Measurements from ENCODE around the gene SV2C.
"Not testable (repeated sequence)": the region's sequence is repeated elsewhere in the genome, so short reads cannot be mapped to it uniquely, and the experiment has no call there.

Gene SV2C

DNA sequence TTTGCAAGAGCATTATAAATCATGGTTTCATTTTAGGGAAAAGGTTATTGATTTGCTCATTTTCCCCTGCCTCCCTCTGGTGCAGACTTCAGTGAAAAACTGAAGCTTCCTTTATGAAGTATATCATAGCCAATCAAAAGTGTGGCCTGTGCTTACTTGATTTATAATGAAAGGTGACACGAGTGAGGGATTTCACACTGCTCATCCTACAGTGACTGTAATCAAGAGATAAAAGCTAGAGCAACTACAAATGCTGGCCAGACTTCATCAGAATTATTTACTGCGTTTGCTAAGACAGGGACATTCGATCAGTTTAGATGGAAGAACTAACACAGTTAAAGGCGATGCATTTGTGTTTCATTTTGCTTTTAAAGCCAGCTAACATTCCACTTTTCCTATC is 151.5 kb downstream of the SV2C start:
- no peak overlapping the region for H3K4me2 ChIP-seq (ENCODE audit: low read depth, low read length, poor library complexity, severe bottlenecking)
- H3K9me2 ChIP-seq (replicated peaks; ENCODE audit: low read depth, low read length), result no peaks in the 10 kb centered on the region
- H3K27me3 ChIP-seq (ENCODE audit: insufficient read depth, low read length, poor library complexity, severe bottlenecking), result no peaks in the 10 kb centered on the region
- H3F3A ChIP-seq (ENCODE audit: low read depth), result no peaks in the 10 kb centered on the region
- TF ChIP-seq CTCF (conservative IDR thresholded peaks at IDR 0.05; ENCODE audit: low read length) (no peak), EZH2phosphoT487 (IDR thresholded peaks at IDR 0.05; ENCODE audit: borderline replicate concordance) (no peak)
- no peak overlapping the region for H3K4me3 ChIP-seq (ENCODE audit: low read length, poor library complexity, severe bottlenecking)
- H3K4me1 ChIP-seq (ENCODE audit: insufficient read depth, low read length, poor library complexity, severe bottlenecking), result no peaks in the 10 kb centered on the region
- H3K9ac ChIP-seq (ENCODE audit: low read depth, low read length, poor library complexity, severe bottlenecking), result no peak overlapping the region
- H3K9me3 ChIP-seq (ENCODE audit: insufficient read depth, low read depth, low read length), result no peaks in the 10 kb centered on the region
- no peaks in the 10 kb centered on the region for H3K79me2 ChIP-seq (ENCODE audit: insufficient read depth, low read length)
- no peak overlapping the region for H2AFZ ChIP-seq (ENCODE audit: low read length)
- H4K20me1 ChIP-seq (ENCODE audit: insufficient read depth, low read length, poor library complexity, severe bottlenecking), result no peaks in the 10 kb centered on the region
- no peaks in the 10 kb centered on the region for H3K36me3 ChIP-seq (ENCODE audit: insufficient read depth, low read length)

DNA sequence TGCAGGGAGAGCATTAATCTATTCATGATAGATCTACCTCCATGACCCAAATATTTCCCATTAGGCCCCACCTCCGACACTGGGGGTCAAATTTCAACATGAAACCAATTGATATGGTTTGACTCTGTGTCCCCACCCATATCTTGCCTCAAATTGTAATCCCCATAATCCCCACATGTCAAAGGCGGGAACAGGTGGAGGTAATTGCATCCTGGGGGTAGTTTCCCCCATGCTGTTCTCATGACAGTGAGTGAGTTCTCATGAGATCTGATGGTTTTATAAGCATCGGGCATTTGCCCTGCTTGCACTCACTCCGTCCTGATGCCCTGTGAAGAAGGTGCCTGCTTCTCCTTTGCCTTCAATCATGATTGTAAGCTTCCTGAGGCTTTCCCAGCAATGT is 153.5 kb downstream of the SV2C start:
- no peak overlapping the region for H3K9ac ChIP-seq (ENCODE audit: low read depth, low read length, poor library complexity, severe bottlenecking)
- no peak overlapping the region for H2AFZ ChIP-seq (ENCODE audit: low read length)
- no peaks in the 10 kb centered on the region for H3K4me1 ChIP-seq (ENCODE audit: insufficient read depth, low read length, poor library complexity, severe bottlenecking)
- no peaks in the 10 kb centered on the region for H4K20me1 ChIP-seq (ENCODE audit: insufficient read depth, low read length, poor library complexity, severe bottlenecking)
- no peaks in the 10 kb centered on the region for H3K9me3 ChIP-seq (ENCODE audit: insufficient read depth, low read depth, low read length)
- H3F3A ChIP-seq (ENCODE audit: low read depth), result no peaks in the 10 kb centered on the region
- no peaks in the 10 kb centered on the region for H3K36me3 ChIP-seq (ENCODE audit: insufficient read depth, low read length)
- TF ChIP-seq EZH2phosphoT487 (IDR thresholded peaks at IDR 0.05; ENCODE audit: borderline replicate concordance) (no peak), CTCF (conservative IDR thresholded peaks at IDR 0.05; ENCODE audit: low read length) (no peak)
- no peaks in the 10 kb centered on the region for H3K9me2 ChIP-seq (replicated peaks; ENCODE audit: low read depth, low read length)
- H3K27me3 ChIP-seq (ENCODE audit: insufficient read depth, low read length, poor library complexity, severe bottlenecking), result no peaks in the 10 kb centered on the region
- no peak overlapping the region for H3K4me2 ChIP-seq (ENCODE audit: low read depth, low read length, poor library complexity, severe bottlenecking)
- no peak overlapping the region for H3K4me3 ChIP-seq (ENCODE audit: low read length, poor library complexity, severe bottlenecking)
- no peaks in the 10 kb centered on the region for H3K79me2 ChIP-seq (ENCODE audit: insufficient read depth, low read length)

DNA sequence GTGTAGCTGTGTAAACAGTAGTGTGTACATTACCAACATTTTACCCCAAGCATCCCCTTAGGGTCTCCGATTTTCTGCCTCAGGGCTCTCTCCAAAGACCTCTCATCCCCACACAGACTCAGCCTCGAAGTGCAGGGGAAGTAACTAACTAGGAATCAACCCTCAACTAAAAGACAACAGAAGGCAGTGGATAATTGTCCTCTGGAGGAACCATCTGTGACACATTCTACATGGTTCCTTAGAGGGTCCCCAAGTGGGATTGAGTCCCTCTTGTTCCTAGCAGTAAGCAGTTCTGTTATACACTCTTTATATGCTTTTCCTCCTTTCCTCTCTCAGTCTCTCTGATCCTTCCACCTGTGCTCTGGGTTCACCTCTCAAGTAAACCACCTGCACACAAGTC is 157.2 kb downstream of the SV2C start:
- no peaks in the 10 kb centered on the region for H3K4me1 ChIP-seq (ENCODE audit: insufficient read depth, low read length, poor library complexity, severe bottlenecking)
- H2AFZ ChIP-seq (ENCODE audit: low read length), result no peak overlapping the region
- H3K9ac ChIP-seq (ENCODE audit: low read depth, low read length, poor library complexity, severe bottlenecking), result no peak overlapping the region
- H3K4me3 ChIP-seq (ENCODE audit: low read length, poor library complexity, severe bottlenecking), result no peak overlapping the region
- H3K4me2 ChIP-seq (ENCODE audit: low read depth, low read length, poor library complexity, severe bottlenecking), result no peak overlapping the region
- H3K79me2 ChIP-seq (ENCODE audit: insufficient read depth, low read length), result no peaks in the 10 kb centered on the region
- no peaks in the 10 kb centered on the region for H4K20me1 ChIP-seq (ENCODE audit: insufficient read depth, low read length, poor library complexity, severe bottlenecking)
- TF ChIP-seq EZH2phosphoT487 (IDR thresholded peaks at IDR 0.05; ENCODE audit: borderline replicate concordance) (no peak), CTCF (conservative IDR thresholded peaks at IDR 0.05; ENCODE audit: low read length) (no peak)
- no peaks in the 10 kb centered on the region for H3K9me2 ChIP-seq (replicated peaks; ENCODE audit: low read depth, low read length)
- H3F3A ChIP-seq (ENCODE audit: low read depth), result no peaks in the 10 kb centered on the region
- no peaks in the 10 kb centered on the region for H3K9me3 ChIP-seq (ENCODE audit: insufficient read depth, low read depth, low read length)
- H3K27me3 ChIP-seq (ENCODE audit: insufficient read depth, low read length, poor library complexity, severe bottlenecking), result no peaks in the 10 kb centered on the region
- no peaks in the 10 kb centered on the region for H3K36me3 ChIP-seq (ENCODE audit: insufficient read depth, low read length)

DNA sequence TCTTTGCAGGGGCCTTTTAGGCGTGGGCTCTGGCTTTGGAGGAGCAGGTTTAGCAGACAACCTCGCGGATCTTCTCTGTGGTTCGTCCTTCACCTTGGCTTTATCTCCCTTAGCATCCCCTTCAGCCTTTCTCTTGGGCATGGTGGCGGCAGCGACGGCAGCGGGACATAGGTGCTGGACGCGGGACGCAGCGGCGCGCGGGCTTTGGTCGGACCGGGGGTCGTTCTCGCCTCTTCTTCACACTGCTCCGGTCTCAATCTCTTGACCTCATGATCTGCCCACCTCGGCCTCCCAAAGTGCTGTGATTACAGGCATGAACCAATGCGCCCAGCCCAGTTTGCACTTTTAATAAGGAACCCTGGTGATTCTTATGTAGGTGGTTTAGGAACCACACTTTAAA is 159.0 kb downstream of the SV2C start:
- not testable (repeated sequence) for H3K4me1 ChIP-seq (ENCODE audit: insufficient read depth, low read length, poor library complexity, severe bottlenecking); H3K79me2 ChIP-seq (ENCODE audit: insufficient read depth, low read length); H3K36me3 ChIP-seq (ENCODE audit: insufficient read depth, low read length); H3K9me3 ChIP-seq (ENCODE audit: insufficient read depth, low read depth, low read length); H3K27me3 ChIP-seq (ENCODE audit: insufficient read depth, low read length, poor library complexity, severe bottlenecking); H2AFZ ChIP-seq (ENCODE audit: low read length); H3F3A ChIP-seq (ENCODE audit: low read depth); H3K4me2 ChIP-seq (ENCODE audit: low read depth, low read length, poor library complexity, severe bottlenecking); H3K4me3 ChIP-seq (ENCODE audit: low read length, poor library complexity, severe bottlenecking); H3K9ac ChIP-seq (ENCODE audit: low read depth, low read length, poor library complexity, severe bottlenecking); H3K9me2 ChIP-seq (replicated peaks; ENCODE audit: low read depth, low read length); H4K20me1 ChIP-seq (ENCODE audit: insufficient read depth, low read length, poor library complexity, severe bottlenecking)

Data from Loucy (cell line).